HG02938 (cell line): ENCODE data around the gene SPATC1L.

Source experiments
- ATAC-seq: cut with Tn5 transposase; IDR thresholded peaks from one replicate; pipeline ENCODE4 v1.9.1; 2021; ENCODE audit warnings: mild to moderate bottlenecking, moderate library complexity; ENCODE audit not compliant: unreplicated experiment

Gene SPATC1L

GRCh38 chr21:46215436-46216131, 31.3 kb upstream of the SPATC1L start:
- ATAC-seq, result no peak

GRCh38 chr21:46214478-46215340, 30.4 kb upstream of the SPATC1L start:
- ATAC-seq, result no peak

DNA sequence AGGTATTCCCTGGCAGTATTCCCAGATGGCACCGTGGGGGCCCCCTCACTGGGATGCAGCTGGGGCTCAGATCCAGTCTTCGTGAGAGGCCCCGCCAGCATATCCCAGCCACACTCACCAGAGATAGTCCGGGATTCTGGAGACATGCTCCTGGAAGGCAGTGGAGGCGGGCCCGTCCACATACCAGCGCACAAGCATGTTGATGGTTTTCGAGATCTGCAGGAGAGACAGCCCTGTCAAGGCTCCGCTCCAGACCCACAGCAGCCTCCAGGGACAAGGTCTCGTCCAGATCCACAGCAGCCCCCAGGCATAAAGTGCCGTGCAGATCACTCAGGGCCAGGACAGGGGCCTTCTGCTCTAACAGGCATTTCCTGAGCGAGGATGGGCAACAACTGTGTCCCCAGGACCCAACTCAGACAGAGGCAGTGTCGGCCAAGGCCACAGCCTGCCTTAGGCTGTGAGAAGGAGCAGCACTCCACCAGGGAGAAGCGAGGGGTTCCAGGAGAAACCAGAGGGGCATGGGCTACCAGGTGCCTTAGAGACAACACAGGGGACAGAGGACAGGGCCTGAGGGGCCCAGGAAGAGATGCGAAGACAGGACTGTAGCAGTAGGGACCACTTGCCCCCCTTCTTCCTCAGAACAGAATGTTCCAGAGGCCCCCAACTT, 29.5 kb upstream of the SPATC1L start:
- ATAC-seq, result no peak

DNA sequence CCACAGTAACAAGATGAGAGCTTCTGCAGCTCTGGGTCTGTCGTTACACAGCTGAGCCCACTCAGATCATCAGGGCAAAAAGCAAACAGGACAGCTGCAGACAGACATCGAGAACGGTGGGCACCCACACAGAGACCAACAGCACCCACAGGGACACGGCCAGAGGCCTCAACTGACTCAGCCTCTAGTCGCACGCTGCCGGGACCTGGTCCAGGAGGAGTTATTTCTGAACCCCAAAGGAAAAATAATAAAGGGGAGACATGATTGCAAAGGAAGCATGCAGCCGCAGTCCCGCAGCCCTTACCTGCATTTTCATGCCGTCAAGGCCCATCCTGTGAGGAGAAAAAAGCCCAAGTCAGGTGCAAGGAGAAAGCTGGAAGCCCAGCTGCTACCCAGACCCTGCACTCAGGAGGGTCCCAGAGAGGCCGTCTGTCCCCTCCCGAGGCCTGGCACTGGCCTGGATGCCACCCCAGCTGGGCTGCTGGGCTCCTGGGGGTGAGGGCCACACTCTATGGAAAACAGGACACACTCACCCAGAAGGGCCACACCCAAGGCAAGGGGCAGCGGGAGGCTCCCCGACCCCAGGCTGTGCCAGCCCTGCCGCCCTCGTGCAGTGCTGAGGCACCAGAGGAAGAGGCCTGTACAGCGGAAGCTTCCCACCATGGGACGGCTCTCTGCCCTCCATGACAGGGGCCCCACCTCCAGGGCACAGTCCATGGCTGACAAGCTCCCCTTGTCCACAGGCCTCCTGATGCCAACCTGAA, 28.6 kb upstream of the SPATC1L start:
- no peak for ATAC-seq

DNA sequence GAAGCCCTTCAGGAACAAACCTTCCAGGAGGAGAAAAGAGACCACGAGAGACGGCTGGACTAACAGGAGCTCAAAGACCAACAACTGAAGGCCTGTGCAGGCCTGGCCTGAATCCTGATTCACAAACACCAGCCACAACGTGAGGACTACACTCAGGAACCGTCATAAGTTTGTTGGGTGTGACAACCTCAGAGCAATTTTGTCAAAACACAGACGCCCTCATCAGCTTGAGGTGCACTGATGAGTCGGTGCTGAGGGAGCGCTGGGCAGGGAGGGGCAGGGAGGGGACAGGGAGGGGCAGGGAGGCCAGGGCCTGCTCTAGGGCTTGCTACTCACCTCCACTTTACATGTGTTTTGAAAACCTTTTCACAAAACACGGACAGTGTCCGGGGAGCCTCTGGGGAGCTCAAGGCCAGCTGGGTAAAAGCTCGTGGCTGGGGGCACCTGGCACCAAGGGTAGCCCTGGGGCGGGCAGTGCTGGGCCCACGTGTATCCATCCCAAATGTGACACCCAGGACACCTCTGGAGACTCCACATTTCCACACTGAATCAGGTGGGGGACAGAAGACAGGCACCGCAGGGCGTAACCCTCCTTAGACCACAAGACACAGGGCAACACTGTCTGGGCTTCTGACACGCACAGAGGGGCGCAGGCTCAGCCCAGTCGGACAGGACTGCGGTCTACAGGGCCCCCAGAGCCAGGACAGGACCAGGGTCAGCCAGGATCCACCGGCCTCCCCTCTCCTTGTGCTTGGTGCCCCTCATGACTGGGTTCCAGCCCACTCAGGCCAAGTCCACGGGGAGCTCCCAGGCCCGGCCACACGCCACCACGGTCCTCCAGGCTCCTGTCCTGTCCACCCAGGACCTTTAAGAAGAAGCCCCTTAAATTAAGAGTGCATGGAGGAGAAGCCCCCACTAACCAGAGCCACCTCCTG, 27.8 kb upstream of the SPATC1L start:
- ATAC-seq, result no peak

GRCh38 chr21:46211376-46211775, 27.1 kb upstream of the SPATC1L start:
- no peak for ATAC-seq

DNA sequence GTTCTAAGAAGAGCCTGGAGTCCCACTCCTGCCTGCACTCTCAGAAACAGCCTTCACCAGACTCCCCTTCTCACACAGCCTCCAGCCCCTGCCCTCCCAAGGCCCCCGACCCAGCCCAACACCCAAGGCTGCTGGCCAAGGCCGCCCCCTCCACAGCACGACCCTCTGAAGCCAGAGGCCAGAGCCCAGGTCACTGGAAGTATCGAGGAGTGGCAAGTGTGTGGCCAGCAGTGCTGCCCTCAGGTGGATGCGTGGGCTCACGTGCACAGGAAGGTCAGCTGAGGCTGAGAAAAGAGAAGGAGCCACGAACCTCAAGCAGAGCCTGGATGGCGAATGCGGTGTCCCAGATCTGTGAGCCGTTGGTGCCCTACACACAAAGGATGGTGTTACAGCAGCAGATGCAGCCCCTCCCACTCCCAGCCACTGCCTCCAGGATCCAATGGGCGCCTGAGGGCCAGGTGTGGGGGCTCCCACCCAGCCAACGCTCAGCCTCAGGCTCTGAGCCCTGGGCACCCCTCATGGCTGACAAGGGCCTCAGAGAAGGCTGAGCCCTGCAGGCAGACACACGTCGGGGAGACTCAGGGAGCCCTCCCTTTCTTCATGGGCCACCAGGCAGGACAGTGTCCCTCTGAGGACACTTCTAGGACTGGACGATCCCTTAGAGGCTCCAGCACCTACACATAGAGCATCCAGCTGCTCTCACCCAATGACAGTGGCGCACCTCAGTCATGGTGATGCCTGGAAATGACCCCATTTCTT, 26.3 kb upstream of the SPATC1L start:
- no peak for ATAC-seq

GRCh38 chr21:46208761-46209721, 24.8 kb upstream of the SPATC1L start:
- no peak for ATAC-seq

GRCh38 chr21:46207920-46208591, 23.8 kb upstream of the SPATC1L start:
- no peak for ATAC-seq

DNA sequence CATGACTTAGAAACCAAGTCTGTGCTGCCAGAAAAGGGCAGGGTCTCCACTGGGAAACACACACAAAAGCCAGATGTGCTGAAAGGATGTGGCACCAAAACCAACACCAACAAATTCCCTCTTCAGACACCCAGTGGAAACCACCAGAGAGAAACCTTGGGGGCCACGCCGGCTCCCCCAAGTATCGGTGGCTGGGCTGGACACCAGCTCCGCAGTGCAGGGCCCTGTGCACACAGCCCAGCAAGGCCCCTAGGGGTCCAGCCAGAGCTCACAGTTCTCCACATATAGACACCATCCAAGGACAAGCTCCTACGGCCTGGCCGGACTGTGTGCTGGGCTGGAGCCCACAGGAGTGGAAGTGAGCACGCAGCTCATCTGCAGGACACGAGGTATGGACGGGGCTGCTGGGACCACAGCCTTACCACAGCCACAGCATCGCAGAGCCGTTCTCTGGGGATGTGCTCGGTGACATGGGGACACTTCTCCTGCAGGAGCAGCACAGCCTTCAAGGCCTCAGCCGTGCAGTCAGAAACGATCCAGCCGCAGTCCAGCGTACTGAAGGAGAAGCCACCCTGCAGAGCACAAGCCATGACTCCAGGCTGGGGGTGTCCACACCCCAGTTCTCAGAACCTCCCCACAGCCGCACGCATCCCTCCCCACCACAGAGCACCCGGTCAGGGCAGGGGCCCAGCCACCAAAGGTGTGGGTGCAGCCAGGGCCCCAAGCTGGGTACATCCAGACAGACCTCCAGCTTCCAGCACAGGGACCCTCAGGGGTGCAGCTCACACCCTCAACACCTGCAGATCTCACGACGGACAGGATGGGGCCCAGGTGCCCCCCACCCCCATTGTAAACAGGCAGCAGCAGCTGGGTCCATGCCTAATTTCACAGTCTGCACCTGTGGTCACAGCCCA, 23.0 kb upstream of the SPATC1L start:
- ATAC-seq, result no peak

DNA sequence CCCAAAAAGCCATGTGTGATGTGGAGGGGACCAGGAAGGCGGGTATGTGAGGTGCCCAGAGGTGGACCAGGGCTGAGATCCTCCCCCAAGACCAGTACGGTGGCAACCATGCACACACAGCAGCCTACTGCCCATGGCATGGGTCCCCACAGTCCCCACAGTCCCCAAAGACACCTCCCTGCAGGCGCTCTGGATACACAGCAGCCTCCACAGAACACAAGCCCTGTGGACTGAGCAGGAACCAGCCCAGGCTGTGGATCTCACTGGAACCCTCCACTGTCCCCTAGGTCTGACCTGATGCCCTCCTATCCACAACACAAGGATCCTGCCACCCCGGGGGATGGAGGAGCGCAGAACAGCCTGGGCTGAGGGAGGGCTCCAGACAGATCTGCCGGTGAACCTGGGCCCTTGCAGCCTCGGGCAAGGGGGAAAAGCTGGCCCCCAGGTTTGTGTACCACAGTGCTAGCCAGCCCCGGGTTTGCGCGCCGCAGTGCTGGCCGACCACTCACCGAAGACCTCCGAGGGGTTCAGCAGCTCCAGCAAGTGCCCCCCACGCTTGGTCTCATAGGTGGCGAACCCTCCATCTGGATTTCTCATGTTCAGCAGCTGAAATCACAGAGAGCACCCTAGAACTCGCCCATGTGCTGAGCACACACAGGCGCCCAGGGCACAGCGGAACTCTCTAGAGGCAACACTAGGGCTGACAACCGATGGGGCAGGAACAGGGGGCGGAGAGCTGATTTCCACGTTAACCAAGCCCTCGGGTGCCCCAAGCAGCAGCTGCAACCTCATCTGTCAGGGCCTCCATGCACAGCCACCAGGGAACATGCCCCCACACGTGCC, 22.1 kb upstream of the SPATC1L start:
- no peak for ATAC-seq

GRCh38 chr21:46205766-46206162, 21.5 kb upstream of the SPATC1L start:
- ATAC-seq, result no peak

DNA sequence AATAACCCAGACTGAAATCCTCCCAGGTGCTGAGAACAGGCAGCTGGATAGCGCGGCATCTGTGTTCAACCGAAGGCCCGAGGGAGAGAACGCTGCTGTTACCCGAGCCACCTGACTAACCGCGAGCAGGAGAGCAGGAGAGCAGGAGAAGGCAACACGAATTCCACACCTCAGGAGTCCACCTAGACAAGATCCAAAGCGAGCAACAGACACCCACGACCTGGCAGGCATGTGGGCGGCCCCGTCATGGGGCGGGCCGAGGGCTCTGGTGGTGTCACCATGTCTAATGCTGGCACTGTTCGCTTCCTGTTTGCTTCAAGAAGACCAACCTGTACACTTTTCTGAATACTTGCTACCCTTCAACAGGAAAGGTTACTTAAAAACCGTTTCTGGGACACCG, 20.9 kb upstream of the SPATC1L start:
- no peak for ATAC-seq

GRCh38 chr21:46203203-46203600, 18.9 kb upstream of the SPATC1L start:
- no peak for ATAC-seq

DNA sequence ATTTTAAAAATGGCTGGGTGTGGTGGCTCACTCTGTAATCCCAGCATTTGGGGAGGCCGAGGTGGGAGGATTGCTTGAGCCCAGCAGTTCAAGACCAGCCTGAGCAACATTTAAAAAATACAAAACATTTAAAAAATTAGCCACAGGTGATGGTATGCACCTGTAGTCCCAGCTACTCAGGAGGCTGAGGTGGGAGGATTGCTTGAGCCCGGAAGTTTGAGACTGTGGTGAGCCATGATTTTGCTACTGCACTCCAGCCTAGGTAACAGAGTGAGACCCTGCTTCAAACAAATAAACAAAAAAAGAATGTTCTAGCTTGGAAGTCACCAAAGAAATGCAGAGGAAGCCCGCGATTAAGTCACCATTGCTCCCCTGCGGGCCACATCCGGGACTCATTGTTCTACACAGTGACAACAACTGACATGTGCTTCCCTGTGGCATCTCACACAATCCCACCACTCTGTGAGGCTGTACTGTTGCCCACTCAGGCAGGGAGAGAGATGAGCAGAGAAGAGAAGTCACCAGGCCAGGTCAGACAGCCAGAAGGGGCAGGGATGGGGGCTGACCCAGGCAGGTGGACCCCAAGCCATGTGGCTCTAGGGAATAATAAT, 18.4 kb upstream of the SPATC1L start:
- ATAC-seq, result no peak
